Neural cell (in vitro differentiated cells): ENCODE results near the gene NPHP4. TPM values are rescaled to one million over a fixed set of nuclear protein-coding genes. Genes with fewer than 3 reads are reported as not detected.

Source experiments
- H2AFZ ChIP-seq: fragments of 200-600, 300-800 bp; sonication (generic), shearing (Covaris generic); 2 replicates; pipeline ENCODE4 v1.6.0; 2014; ENCODE audit warnings: low read depth, mild to moderate bottlenecking, antibody characterized with exemption, low read length, moderate library complexity
- H3F3A ChIP-seq: fragments of 200-600 bp; shearing (Covaris generic); 2 replicates; pipeline ENCODE4 v1.6.1; 2016; ENCODE audit warnings: mild to moderate bottlenecking, moderate library complexity, mixed read lengths, antibody characterized with exemption, low read length; ENCODE audit not compliant: insufficient read depth, poor library complexity, severe bottlenecking
- H3K27ac ChIP-seq: fragments of 200-600, 300-800 bp; sonication (generic), shearing (Covaris generic); 2 replicates; pipeline ENCODE4 v1.5.1; 2014; ENCODE audit warnings: mild to moderate bottlenecking, low read length, moderate library complexity
- H3K27me3 ChIP-seq: fragments of 300-800, 200-600 bp; sonication (generic), shearing (Covaris generic); 2 replicates; pipeline ENCODE4 v1.6.0; 2014; ENCODE audit warnings: mild to moderate bottlenecking, low read depth, low read length, moderate library complexity; ENCODE audit not compliant: insufficient read depth
- H3K36me3 ChIP-seq: fragments of 300-800, 200-600 bp; sonication (generic), shearing (Covaris generic); 2 replicates; pipeline ENCODE4 v1.5.1; 2014; ENCODE audit warnings: mild to moderate bottlenecking, antibody characterized with exemption, low read length, moderate library complexity; ENCODE audit not compliant: insufficient read depth
- H3K4me2 ChIP-seq: fragments of 300-800, 200-600 bp; sonication (generic), shearing (Covaris generic); 2 replicates; pipeline ENCODE4 v1.6.0; 2014; ENCODE audit warnings: mild to moderate bottlenecking, low read length
- H3K4me3 ChIP-seq: fragments of 300-800, 200-600 bp; sonication (generic), shearing (Covaris generic); 2 replicates; pipeline ENCODE4 v1.5.1; 2014; ENCODE audit warnings: mild to moderate bottlenecking, low read length, moderate library complexity
- H3K79me2 ChIP-seq: fragments of 200-600 bp; shearing (Covaris generic); replicated peaks from 2 replicates; pipeline ENCODE4 v1.6.0; 2014; ENCODE audit warnings: mild to moderate bottlenecking, low read length, moderate library complexity; ENCODE audit not compliant: insufficient read depth
- H3K9ac ChIP-seq: fragments of 300-800, 200-600 bp; sonication (generic), shearing (Covaris generic); 2 replicates; pipeline ENCODE4 v1.6.1; 2016; ENCODE audit warnings: mild to moderate bottlenecking, low read length, mixed read lengths
- H3K9me2 ChIP-seq: fragments of 200-600 bp; shearing (Covaris generic); 2 replicates; pipeline ENCODE4 v1.6.1; 2016; ENCODE audit warnings: mild to moderate bottlenecking, low read length, mixed read lengths; ENCODE audit not compliant: insufficient read depth
- H3K9me3 ChIP-seq: fragments of 200-600, 300-800 bp; sonication (generic), shearing (Covaris generic); 2 replicates; pipeline ENCODE4 v1.6.1; 2016; ENCODE audit warnings: mild to moderate bottlenecking, mixed run types, low read length, moderate library complexity, mixed read lengths
- H4K20me1 ChIP-seq: fragments of 200-600 bp; shearing (Covaris generic); 2 replicates; pipeline ENCODE4 v1.6.1; 2016; ENCODE audit warnings: mild to moderate bottlenecking, mixed run types; ENCODE audit not compliant: insufficient read depth
- EP300 ChIP-seq: fragments of 450-650 bp; conservative IDR thresholded peaks from 2 replicates; pipeline ENCODE4 v1.6.1; 2014; ENCODE audit warnings: antibody characterized with exemption, mild to moderate bottlenecking, moderate library complexity; ENCODE audit not compliant: poor library complexity, severe bottlenecking
- EZH2 ChIP-seq: fragments of 200-600, 300-800 bp; shearing (Covaris generic), sonication (generic); IDR thresholded peaks from 2 replicates; pipeline ENCODE4 v1.6.1; 2014; ENCODE audit warnings: antibody characterized with exemption, low read length, borderline replicate concordance, mild to moderate bottlenecking; ENCODE audit not compliant: insufficient read depth, poor library complexity, severe bottlenecking
- MXI1 ChIP-seq: fragments of 450-650 bp; conservative IDR thresholded peaks from 2 replicates; pipeline ENCODE4 v1.6.1; 2014; ENCODE audit warnings: antibody characterized with exemption, mild to moderate bottlenecking; ENCODE audit not compliant: poor library complexity, severe bottlenecking
- POLR2AphosphoS5 ChIP-seq: IDR thresholded peaks from 2 replicates; pipeline ENCODE4 v1.6.1; 2012
- RAD21 ChIP-seq: fragments of 450-650 bp; conservative IDR thresholded peaks from 2 replicates; pipeline ENCODE4 v1.6.1; 2014; ENCODE audit warnings: antibody characterized with exemption, mild to moderate bottlenecking, moderate library complexity
- SMC3 ChIP-seq: fragments of 450-650 bp; conservative IDR thresholded peaks from 2 replicates; pipeline ENCODE4 v1.6.1; 2014; ENCODE audit warnings: antibody characterized with exemption, mild to moderate bottlenecking, moderate library complexity; ENCODE audit not compliant: poor library complexity
- TAF1 ChIP-seq: IDR thresholded peaks from 2 replicates; pipeline ENCODE4 v1.6.1; 2012; ENCODE audit warnings: low read depth
- polyA plus RNA-seq: library from polyadenylated mRNA; depleted of rRNA; stranded (reverse); fragments of >200 nt; gene quantifications from 2 replicates; pipeline ENCODE4 v1.2.3, GENCODE V29; 2014
- TF ChIP-seq, protein P1 (sequence below): fragments of 450-650 bp; IDR thresholded peaks from 2 replicates; pipeline ENCODE4 v1.5.1; 2014; ENCODE audit warnings: antibody characterized with exemption, mild to moderate bottlenecking, moderate library complexity; ENCODE audit not compliant: poor library complexity, severe bottlenecking
- TF ChIP-seq, protein P2 (sequence below): IDR thresholded peaks from 2 replicates; pipeline ENCODE4 v1.6.1; 2012; ENCODE audit warnings: borderline replicate concordance

Gene NPHP4
- polyA plus RNA-seq, 1 donor from 2014 or later, result 17.1 TPM

DNA sequence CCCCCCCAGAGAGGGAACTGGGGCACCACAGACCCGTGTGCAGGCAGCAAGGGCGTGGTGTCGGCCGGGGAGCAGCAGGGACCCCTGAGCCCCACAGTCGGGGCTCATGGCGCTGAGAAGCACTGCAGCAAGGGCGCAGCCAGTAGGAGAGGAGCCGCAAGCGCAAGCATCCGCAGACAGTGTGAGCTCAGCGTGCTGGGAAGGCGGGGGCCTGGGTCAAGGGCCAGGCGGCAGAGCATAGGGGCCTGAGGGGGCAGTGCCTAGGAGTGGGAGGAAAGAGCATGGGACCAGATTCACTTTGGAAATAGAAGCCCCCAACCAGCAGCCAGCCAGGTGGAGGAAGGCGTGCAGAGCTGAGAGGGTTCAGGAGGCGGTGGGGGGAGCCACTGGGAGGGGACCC is 46.8 kb upstream of the NPHP4 start:
- Histone ChIP-seq H3K27me3 (no peaks in the 10 kb centered on the region), H3K36me3 (no peaks in the 10 kb centered on the region), H3K9me3 (no peaks in the 10 kb centered on the region), H2AFZ (no peak overlapping the region), H3K9me2 (no peaks in the 10 kb centered on the region), H3K4me2 (no peak overlapping the region), H3K27ac (no peak overlapping the region), H3K9ac (no peak overlapping the region), H3K79me2 (no peaks in the 10 kb centered on the region), H3K4me3 (no peak overlapping the region), H3F3A (no peaks in the 10 kb centered on the region), H4K20me1 (no peaks in the 10 kb centered on the region)
- no peak for TF ChIP-seq TAF1
- TF ChIP-seq POLR2AphosphoS5, result no peak
- TF ChIP-seq RAD21, result no peak
- TF ChIP-seq, protein P1, sequence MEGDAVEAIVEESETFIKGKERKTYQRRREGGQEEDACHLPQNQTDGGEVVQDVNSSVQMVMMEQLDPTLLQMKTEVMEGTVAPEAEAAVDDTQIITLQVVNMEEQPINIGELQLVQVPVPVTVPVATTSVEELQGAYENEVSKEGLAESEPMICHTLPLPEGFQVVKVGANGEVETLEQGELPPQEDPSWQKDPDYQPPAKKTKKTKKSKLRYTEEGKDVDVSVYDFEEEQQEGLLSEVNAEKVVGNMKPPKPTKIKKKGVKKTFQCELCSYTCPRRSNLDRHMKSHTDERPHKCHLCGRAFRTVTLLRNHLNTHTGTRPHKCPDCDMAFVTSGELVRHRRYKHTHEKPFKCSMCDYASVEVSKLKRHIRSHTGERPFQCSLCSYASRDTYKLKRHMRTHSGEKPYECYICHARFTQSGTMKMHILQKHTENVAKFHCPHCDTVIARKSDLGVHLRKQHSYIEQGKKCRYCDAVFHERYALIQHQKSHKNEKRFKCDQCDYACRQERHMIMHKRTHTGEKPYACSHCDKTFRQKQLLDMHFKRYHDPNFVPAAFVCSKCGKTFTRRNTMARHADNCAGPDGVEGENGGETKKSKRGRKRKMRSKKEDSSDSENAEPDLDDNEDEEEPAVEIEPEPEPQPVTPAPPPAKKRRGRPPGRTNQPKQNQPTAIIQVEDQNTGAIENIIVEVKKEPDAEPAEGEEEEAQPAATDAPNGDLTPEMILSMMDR, result no peak
- no peak for TF ChIP-seq MXI1
- no peak for TF ChIP-seq SMC3
- TF ChIP-seq EZH2, result no peak

DNA sequence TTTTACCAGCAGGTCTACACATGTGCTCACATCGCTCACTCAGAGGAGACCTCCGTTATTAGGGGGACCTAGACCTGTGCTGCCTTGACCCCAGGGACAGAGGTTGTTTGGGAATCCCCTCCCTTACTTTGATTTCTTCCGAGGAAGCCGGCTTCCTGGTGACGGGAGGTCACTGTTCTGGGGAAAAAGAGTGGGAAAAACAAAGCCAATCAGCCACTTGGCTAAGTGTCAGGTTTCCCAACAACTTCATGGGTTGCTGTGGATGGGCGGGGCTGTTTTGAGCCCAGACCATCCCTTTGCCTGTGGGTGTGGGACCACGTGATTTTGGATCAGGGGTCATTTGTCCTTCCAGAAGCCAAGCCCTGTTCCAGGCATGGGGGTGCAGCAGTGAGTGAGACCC is 46.4 kb upstream of the NPHP4 start:
- H3F3A ChIP-seq, result no peaks in the 10 kb centered on the region
- no peaks in the 10 kb centered on the region for H3K9me3 ChIP-seq
- no peak overlapping the region for H2AFZ ChIP-seq
- no peaks in the 10 kb centered on the region for H3K79me2 ChIP-seq
- no peaks in the 10 kb centered on the region for H3K36me3 ChIP-seq
- H4K20me1 ChIP-seq, result no peaks in the 10 kb centered on the region
- TF ChIP-seq, protein P2, sequence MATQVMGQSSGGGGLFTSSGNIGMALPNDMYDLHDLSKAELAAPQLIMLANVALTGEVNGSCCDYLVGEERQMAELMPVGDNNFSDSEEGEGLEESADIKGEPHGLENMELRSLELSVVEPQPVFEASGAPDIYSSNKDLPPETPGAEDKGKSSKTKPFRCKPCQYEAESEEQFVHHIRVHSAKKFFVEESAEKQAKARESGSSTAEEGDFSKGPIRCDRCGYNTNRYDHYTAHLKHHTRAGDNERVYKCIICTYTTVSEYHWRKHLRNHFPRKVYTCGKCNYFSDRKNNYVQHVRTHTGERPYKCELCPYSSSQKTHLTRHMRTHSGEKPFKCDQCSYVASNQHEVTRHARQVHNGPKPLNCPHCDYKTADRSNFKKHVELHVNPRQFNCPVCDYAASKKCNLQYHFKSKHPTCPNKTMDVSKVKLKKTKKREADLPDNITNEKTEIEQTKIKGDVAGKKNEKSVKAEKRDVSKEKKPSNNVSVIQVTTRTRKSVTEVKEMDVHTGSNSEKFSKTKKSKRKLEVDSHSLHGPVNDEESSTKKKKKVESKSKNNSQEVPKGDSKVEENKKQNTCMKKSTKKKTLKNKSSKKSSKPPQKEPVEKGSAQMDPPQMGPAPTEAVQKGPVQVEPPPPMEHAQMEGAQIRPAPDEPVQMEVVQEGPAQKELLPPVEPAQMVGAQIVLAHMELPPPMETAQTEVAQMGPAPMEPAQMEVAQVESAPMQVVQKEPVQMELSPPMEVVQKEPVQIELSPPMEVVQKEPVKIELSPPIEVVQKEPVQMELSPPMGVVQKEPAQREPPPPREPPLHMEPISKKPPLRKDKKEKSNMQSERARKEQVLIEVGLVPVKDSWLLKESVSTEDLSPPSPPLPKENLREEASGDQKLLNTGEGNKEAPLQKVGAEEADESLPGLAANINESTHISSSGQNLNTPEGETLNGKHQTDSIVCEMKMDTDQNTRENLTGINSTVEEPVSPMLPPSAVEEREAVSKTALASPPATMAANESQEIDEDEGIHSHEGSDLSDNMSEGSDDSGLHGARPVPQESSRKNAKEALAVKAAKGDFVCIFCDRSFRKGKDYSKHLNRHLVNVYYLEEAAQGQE, result no peak
- TF ChIP-seq EZH2 (no peak), TAF1 (no peak), RAD21 (no peak), EP300 (no peak), POLR2AphosphoS5 (no peak), SMC3 (no peak), MXI1 (no peak)
- TF ChIP-seq, protein P1, result no peak
- H3K4me2 ChIP-seq, result no peak overlapping the region
- H3K27ac ChIP-seq, result no peak overlapping the region
- no peak overlapping the region for H3K9ac ChIP-seq
- no peak overlapping the region for H3K4me3 ChIP-seq
- no peaks in the 10 kb centered on the region for H3K9me2 ChIP-seq
- no peaks in the 10 kb centered on the region for H3K27me3 ChIP-seq
